GM19438 (cell line): Measurements from ENCODE around the gene PLEKHM1.
"Not testable (repeated sequence)": the region's sequence is repeated elsewhere in the genome, so short reads cannot be mapped to it uniquely, and the experiment has no call there.

Experiments
- ATAC-seq: cut with Tn5 transposase; IDR thresholded peaks from one replicate; pipeline ENCODE4 v1.9.1; 2021; ENCODE audit warnings: low read depth; ENCODE audit not compliant: unreplicated experiment

Gene PLEKHM1

DNA sequence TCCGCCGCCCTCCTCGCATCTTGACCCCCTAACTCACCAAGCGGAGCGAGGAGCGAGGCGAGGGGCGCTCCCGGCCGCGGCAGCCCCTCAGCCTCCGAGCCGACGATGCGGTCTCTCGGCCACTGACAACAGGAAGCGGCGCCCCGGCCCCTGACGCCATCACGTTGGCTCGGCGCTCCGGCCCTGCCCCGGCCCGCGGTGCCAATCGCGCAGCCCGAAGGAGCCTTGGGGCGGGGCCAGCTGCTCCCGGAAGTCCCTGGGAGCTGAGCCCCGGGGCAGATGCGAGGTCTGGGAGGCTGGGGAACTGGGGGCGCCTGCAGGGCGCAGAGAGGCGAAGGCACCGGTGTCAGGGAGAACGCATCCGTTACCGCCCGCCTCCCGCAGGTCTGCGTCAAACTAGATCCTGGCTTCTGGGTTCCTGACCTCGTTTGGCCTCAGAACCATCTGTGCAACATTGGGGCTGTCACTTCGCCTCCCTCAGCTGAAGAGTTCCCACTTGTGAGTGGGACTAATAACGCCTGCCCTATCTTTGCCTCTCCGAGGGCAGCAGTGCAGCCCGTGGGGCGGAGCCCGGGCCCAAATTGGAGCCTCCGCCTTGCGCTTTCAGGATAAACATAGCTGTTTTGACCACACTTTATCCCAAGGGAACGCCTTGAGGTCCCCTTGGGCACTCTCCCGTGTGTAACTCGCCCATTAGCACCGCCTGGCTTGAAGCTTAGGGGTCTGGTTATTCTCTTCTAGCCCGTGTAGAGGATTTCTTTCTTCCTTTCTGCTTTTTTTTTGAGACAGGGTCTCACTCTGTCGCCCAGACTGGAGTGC is at the start of gene PLEKHM1:
PLEKHM1 (minus strand) TSS at position 107 of the 819 bp plus-strand sequence. CDS start 8,237 bp downstream, outside the sequence.
- peak; percentile 86 for ATAC-seq

DNA sequence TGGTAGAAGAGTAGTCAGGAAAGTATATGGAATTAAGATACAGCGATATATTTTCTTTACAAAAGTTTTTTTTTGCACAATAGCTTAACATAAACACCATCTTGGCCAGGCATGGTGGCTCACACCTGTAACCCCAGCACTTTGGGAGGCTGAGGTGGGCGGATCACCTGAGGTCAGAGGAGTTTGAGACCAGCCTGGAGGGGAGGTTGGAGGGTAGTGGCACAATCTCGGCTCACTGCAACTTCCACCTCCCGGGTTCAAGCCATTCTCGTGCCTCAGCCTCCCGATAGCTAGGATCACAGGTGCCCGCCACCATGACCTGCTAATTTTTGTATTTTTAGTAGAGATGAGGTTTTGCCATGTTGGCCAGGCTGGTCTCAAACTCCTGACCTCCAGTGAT is 47.6 kb upstream of the PLEKHM1 start:
- not testable (repeated sequence) for ATAC-seq

DNA sequence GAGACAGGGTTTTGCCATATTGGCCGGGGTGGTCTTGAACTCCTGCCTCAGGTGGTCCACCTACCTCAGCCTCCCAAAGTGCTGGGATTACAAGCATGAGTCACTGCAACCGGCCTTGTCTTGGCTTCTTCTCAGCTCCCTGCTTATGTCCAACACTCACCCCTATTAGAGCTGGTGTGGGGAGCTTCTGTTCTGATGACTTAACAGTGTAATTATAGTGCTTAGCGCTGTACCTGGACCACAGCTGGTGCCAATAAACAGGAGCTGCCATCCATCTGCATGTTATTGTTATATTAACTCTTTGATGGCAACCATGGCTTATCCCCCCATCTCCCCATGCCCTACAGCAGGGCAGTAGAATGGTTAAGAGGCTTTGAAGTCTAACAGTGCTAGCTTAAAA is 15.6 kb upstream of the PLEKHM1 start:
- ATAC-seq = not testable (repeated sequence)

DNA sequence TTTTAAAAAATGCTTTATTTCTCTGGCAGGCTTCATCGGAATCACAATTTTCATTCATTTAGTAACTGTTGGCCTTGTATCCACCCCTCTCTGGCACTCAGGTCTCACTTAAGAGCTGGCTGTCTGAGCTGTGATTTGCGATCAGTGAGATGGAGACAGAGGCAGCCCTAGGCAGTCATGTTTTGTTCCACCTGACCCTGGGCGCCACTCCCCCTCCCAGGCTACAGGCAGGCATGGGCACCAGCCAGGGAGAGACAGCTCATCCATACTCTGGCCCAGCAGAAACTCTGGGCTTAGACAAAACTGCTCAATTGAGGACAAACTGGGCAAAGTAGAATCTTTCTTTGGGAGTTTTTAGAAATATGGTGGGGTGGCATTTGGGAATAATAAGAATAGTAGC is 14.7 kb upstream of the PLEKHM1 start:
- not testable (repeated sequence) for ATAC-seq

DNA sequence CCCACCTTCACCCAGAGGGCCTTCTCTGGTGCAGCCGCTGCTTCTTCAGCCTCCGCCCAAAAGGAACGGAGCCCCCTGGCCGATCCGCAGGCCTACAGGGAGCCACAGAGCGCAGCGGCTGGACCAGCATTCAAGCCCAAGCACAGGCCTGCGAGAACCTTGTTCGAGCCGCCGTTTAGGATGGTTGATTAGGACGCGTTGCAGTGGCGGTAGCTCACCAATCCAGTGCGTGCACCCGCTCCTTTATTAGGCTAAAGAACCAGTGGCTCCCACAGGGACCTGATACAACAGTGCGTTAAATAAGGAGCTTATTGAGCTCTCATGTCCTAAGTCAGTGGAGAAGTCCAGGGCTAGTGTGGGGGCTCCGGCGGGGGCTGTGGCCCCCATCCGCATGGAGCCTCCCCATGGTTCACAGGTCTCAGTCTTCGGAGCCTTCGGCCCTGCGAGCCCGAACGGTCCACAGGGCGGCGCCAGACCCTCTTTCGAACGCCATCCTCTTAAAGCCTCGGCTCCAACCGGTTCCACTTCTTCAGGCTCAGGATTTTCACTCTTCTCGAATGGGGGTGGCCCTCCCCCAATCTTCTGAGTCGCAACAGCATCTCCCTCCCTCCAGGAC is 10.7 kb upstream of the PLEKHM1 start:
- not testable (repeated sequence) for ATAC-seq

DNA sequence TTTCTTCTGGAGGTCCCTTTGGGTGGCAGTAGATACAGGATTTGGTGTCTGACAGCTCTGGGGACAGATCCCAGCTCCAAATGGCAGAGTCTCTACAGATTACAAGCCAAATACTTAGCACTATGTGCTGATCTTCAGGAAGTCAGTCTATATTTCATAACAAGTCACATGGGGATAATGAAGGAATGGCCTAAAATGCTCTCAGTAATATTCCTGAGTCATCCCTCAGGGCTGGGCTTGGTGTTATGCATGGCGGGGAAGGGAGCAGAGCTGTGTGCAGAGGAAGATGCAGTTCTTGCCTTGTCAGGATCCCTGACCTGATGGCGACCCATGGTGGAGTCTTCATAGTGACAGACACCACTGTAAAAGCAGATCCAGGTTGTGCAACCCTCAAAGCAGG is 10.0 kb upstream of the PLEKHM1 start:
- not testable (repeated sequence) for ATAC-seq

DNA sequence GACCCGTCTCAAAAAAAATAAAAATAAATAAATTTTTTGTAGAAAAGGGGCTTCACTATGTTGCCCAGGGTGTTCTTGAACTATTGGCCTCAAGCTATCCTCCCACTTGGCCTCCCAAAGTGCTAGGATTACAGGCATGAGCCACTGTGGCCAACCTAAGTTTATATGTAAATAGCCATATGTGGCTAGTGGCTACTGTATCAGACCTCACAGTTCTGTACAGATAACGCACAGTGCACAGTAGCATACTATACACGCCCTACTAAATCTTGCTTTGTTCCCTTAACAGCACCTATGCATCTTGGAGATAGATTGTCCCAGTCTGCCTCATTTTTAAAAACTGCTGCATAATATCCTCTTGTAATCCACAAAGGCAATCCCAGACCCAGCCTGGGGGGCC is 8.7 kb upstream of the PLEKHM1 start:
- not testable (repeated sequence) for ATAC-seq

DNA sequence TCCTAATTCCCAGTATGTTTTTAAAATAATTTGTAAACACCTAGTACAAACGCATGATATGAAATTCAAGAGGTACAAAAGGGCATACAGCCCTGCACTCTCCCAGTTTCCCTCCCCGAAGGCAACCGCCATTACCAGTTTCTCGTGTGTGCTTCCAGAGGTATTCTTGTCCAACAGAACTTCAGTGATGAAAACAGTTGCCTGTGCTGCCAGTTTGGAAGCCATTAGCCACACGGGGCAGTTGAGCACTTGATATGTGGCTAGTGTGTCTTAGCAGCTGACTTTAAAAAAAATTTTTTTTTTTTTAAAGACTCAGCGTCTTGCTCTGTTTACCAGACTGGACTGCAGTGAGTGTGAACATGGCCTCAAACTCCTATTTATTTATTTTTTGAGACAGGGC is 7.9 kb upstream of the PLEKHM1 start:
- ATAC-seq = not testable (repeated sequence)

DNA sequence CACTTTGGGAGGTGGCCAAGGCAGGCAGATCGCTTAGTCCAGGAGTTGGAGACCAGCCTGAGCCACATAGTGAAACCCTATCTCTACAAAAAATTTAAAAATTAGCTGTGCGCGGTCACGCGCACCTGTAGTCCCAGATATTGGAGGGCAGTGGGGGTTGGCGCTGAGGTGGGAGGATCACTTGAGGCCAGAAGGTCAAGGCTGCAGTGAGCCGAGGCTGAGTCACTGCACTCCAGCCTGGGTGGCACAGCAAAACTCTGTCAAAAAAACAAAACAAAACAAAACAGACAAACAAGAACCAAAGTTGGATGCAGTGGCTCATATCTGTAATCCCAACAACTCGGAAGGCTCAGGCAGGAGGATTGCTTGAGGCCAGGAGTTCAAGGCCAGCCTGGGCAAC is 6.9 kb upstream of the PLEKHM1 start:
- ATAC-seq = not testable (repeated sequence)

DNA sequence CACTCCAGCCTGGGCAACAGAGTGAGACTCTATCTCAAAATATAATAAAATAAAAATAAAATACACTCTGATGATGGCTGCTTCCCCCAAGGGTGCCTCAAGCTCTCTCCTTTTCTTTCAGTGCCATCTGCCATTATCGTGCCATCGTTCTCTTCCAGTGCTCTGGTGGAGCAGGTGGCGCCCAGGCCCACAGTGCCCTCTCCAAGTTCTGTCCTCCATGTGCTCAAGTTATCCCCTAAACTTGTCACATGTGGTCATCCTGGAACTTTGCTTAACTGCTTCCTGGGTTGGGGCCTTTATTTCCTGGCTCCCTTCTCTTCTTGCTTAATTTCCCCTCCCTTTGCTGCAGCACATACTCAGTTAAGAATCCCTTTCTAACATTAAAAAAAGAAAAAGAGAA is 6.0 kb upstream of the PLEKHM1 start:
- ATAC-seq = not testable (repeated sequence)

DNA sequence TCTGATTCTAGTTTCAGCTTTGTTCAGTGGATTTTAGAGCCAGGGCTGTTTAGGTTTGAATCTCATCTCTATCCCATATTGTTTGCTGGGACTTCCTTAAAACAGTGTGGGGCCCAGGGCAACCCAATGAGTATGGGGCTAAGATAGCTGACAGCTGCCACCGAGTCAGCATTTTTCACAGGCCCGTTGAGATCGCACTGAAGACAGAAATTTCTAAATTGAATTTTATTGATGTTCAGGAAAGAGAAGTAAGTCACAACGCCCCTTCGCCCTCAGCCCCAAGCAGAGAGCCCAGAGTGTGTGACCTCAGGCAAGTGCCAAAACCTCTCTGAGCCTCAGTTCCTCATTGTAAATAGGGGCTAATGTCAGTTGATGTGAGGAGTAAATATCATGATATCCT is 4.0 kb upstream of the PLEKHM1 start:
- not testable (repeated sequence) for ATAC-seq

DNA sequence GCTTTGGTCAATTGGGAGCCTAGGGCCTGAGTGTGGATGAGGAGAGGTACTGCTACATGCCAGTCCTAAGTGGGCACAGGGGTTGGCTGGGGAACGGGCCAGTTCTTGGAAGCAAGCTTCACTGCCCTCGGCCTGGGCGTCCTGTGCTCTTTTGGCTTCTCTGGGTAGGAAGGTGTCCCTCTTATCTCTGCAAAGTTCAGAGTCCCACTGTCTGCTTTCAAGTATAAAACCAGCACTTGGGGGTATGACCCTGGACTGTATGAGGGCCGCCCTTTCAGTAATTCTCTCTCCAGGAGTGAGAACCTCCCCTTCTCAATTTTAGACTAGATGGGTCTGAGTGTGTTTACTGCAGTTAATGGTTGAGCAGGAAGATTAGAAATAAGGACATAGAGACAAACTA is 1.6 kb upstream of the PLEKHM1 start:
- not testable (repeated sequence) for ATAC-seq

DNA sequence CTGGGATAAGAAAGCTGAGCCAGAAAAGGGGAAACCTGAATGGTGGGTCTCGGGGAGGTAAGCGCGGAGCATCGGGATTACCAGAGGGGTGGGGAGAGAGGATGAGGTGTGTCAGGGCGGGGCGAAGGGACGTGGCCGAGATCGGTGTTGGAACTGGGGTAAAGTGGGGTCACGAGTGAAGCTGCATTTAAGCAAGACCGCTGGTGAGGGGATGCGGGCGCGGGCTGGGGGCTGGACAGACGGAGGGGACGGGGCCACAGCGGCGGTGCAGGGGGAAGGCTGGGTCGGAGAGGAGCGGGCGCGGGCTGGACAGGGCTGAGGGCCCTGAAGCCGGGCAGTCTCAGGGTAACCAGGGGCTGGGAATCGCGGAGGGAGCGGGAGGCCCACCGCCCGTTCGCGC is 323 bp downstream of the PLEKHM1 start:
- ATAC-seq = peak; percentile 25

DNA sequence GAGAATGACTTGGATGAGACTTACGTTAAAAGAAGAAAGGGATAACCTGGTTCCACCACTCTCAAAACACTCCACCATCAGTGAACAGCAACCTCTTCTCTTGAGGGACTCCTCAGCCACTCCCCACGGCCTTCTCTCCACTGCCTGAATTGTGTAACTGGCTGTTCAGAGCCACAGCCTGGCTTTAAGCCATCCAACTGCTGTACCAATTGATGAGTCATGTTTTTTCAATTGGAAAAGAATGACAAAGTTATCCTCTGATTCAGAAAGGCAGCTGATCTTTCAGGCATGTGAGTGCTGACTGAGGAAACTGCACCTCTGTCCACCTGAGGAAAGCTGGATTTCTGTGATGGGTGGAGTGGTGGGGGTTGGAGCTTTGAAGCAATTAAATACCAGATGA is 2.8 kb downstream of the PLEKHM1 start:
- ATAC-seq = not testable (repeated sequence)

DNA sequence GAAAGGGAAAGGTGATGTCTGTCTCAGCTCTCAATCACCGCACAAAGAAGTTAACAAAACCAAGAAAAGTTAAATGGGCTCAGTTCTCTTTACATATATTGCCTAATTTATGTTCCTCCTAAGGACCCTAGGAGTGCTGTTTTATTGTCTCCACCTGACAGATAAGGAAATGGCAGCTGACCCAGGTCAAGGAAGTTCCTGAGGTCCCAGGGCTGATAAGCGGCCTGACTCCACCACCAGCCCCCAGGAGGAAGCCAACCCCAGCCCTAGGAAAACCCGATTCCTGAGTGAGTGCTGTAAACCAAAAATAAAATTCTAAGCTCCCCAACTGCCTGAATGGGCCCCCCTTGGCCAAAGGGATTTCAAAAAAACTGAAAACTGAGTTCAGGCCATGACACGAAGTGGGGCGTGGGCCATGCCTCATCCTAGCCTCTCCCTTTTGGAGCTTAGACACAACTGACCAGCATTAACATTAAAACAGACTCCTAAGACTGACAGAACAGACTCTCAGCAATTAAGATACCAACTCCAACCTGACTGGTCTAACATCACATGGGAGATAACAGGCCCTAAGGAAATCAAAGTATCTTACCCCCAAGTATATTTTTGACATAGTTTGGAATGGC is 6.8 kb downstream of the PLEKHM1 start:
- ATAC-seq = not testable (repeated sequence)

DNA sequence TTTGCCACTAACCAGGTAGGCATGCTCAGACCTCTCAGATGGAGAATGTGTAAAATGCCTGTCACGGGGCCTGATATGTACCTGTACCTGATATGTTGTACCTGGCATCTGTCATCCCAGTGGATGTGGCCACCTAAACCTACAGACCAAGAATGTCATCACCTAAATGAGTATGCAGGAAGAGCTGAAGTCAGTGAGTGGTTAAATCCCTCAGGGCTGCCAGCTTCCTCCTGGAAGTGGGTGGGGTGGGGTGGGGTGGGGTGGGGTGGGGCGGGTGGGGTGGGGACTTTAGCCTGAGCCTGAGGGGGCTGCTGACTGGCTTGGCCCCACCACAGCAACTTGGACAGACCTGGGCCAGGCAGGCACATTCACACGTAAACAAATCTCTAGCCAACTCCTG is 7.3 kb downstream of the PLEKHM1 start:
- not testable (repeated sequence) for ATAC-seq

DNA sequence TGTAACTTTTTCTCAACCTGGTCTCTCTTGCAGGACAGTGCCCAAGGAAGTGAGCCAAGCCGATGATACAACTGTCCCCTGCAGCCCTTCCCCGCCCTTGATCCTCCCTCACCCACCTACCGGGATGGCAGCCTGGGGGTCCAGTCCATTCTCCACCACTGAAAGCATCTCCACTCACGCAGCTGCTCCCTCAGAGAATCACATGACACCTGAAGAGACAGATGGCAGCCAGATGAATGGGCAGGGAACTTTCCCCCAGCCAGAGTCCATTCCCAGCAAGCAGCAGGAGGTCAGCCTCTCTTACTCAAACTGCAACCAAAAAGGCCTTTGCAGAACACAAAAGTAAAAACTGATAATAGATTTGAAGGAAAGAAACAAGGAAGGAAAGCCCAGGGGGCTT is 8.2 kb downstream of the PLEKHM1 start:
- ATAC-seq = not testable (repeated sequence)

DNA sequence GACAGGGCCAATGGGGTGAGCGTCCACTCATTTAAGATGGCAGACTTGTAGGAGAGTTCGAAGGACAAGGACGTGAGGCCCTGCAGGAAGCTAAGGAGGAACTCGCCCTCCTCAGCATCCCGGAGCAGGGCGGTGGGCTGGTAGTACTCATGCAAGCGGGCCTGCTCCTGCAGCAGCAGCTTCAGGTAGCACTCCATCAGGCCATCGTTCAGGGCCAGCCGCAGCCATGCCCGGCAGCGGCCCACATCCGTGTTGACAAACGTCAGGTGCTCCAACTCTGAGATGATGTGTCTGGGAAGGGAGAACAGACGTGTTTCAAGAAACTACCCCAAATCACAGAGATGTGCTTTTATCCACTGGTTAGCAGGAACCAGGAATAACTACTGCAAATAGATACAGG is 15.1 kb downstream of the PLEKHM1 start:
- ATAC-seq = not testable (repeated sequence)

DNA sequence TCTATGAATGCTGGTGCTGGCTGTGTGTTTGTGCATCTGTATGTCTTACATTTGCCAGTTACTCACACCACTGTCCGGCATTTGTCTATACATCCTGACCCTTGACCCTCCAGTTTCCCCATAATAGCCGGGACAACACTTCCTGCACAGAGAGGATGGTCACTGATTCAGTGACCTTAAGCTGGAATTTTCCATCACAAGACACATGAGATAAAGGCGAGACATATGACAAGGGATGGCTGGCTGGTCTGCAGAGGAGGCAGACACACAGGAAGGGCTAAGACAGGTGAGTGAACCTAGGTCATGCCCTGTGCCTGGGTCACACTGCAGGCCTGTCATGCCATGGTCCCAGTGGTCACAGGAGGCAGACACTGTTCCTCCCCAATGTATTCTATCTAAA is 18.3 kb downstream of the PLEKHM1 start:
- not testable (repeated sequence) for ATAC-seq

DNA sequence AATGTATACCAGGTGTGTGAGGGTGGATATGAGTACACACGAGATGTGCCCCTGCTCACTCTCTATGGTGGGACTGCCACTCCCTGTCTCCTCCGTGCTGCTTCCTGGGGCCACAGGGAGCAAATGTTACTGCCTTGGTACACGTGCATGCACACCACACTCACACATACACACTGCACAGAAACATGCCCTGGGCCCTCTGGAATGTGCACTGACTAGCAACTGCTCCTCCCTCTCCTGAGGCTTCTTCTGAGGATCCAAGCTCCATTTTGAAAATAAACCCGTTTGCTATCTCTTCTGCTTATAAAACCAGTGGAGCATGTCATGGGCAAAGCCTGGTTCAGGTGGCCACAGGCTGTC is 21.3 kb downstream of the PLEKHM1 start:
- not testable (repeated sequence) for ATAC-seq
